ENCODE results near the gene LENG9.

- TF ChIP-seq CTCF (IDR thresholded peaks at IDR 0.05; ENCODE audit: insufficient read depth, low read depth, low read length) (no peak), EZH2 (IDR thresholded peaks at IDR 0.05; ENCODE audit: insufficient read depth, low read length) (no peak)
These were observed 9.4 kb downstream of the LENG9 start for GRCh38 chr19:54453921-54454780.
